ENCODE data around the gene MLXIP.

Gene MLXIP

GRCh38 chr12:122128481-122128880 lies 49.9 kb downstream of the MLXIP start:
- DNase-seq: no peak

DNA sequence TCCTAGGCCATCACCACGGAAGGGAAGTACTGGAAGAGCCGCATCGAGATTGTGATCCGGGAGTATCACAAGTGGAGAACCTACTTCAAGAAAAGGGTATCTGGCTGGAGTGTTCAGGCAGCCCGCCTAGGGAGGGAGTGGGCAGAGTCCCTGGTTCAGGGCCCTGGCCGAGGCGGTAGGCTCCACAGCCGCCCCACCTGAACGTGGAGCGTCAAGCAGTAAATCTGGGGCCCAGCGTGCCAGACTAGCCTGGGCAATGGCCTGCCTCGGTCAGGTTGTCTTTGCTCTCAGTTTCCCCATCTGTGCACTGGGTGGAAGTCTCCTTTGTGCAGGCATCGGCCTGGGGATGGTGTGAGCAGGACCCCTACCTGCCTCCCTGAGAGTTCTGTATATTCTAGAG lies 50.6 kb downstream of the MLXIP start:
- DNase-seq: no peak

- no peak for DNase-seq
Measured at GRCh38 chr12:122130150-122130549, 51.6 kb downstream of the MLXIP start.

GRCh38 chr12:122133192-122133950 lies 54.8 kb downstream of the MLXIP start:
- no peak for DNase-seq

GRCh38 chr12:122135437-122136031 lies 57.0 kb downstream of the MLXIP start:
- no peak for DNase-seq

GRCh38 chr12:122137229-122137628 lies 58.7 kb downstream of the MLXIP start:
- DNase-seq: no peak

DNA sequence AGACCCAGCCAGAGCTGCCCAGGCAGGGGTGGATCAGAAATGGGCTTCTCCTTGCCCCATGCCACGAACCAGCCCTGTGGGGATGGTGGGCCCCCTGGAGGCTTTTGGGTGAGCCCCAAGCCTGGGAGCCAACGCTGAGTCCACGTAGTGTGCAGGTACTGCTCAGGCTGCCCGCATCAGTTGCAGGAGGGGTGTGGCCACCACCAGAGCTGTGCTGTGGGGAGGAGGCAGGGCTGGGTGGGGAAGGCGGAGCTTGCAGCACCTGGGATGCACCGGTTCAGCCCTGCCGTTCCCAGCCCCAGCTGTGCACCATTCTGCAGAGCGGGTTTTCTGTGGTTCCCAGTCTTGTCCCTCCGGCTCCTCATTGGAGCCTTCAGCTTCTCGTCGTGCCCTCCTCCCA lies 59.1 kb downstream of the MLXIP start:
- DNase-seq: no peak

- no peak for DNase-seq
Measured at GRCh38 chr12:122138181-122138580, 59.6 kb downstream of the MLXIP start.

- DNase-seq: no peak
Measured at GRCh38 chr12:122138616-122139015, 60.1 kb downstream of the MLXIP start.

- no peak for DNase-seq
Measured at GRCh38 chr12:122139266-122139665, 60.7 kb downstream of the MLXIP start.

- DNase-seq: no peak
Measured at GRCh38 chr12:122139941-122140340, 61.4 kb downstream of the MLXIP start.

DNA sequence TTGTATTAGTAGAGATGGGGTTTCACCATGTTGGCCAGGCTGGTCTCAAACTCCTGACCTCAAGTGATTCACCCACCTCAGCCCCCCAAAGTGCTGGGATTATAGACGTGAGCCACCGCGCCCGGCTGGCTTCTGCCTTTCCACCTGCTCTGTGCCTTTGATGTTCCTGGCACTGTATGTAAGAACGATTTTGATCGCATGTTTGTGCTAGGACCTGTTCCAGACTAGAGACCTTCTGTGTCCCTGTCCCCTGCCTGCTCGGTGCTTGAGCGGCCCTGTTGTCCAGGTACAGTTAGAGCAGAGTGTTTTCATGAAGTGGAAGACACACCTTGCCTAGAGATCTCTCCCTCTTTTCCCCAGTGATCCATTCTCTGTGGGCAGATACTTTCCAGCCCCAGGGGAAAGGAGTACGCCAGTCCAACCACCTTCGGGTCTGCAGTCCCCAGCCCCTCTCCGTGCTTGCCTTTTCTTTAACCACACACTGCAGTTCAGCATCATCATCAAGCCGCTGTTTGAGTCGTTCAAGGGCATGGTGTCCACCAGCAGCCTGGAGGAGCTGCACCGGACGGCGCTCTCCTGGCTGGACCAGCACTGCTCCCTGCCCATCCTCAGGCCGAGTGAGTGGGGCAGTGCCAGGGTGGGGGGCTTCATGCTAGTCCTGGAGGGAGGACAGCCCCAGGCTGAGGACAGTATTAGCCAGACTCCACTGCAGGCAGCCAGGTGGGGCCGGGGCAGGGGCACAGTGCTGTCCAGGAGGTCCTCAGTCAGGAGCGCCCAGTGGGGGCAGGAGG lies 62.1 kb downstream of the MLXIP start:
- DNase-seq: no peak

DNA sequence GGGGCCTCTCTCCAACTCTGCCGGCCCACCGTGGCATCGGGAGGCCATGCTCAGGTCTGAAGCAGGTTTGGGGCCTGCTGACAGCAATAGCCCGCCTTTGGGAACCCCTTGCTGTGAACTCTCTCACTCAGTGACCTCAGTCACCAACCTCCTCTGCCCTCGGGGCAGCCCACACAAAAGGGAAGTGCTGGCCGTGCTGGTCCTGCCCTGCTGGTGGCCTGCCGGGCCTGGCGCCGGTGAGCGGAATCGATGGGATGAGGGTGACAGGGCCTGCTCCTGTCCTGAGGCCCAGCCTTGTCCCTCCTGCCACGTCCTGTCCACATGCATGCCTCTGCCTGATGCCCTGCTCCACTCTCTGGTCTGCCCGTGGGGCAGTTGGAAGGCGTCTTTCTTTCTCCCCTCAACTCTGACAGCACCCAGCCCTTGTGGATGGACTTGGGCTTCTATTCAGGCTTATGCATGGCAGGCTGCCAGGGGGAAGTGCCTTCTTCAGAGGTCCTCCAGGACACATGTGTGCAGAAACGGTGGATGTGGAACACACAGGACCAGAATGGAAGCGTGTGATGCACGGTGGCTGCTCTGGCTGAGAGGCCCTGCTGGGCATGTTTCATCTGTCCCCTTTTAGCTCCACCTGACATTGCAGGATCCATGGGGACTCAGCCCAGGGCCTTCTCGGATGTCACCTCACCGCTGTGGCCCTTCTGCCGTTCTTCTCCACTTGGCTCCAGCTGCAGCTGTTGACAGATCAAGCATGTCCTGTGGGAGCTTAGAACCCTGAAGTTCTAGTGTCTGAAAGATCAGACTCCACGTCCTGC lies 63.6 kb downstream of the MLXIP start:
- DNase-seq: no peak

DNA sequence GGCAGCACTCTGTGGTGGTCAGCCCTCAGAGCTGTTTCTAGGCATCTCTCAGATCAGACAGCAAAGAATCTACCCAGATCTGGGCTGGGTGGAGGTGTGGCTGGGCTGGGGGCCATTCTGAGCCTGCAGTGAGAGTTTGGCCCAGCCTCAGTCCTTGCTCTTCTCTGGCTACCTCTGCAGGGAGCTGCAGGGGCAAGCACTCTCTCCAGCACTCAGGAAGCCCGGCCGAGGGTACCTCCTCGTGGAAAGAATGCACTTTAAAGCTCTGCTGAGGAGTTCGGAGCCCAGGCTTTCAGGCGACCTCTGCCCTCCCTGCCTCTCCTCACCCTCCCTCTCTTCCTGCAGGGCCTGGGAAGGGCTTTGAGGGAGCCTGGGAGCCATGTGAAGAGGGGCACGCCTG lies 64.3 kb downstream of the MLXIP start:
- no peak for DNase-seq

DNA sequence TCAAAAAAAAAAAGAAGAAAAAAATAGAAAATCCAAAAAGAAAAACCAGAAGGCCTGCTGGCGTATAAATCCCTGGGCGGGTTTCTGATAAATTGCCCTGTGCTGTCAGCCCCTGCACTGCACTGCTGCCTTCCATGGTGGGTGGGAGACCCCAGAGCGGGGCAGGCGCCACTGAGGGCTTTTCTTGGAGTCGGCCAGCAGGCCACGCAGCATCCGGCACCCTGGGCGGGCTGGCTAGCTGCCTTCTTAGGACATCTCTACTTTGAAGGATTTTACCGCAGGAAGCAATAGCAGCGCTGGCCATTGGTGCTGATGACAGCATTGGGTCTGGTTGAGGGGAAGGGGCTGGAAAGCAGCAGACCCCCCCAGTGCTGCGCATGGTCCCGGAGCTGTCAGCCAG lies 66.3 kb downstream of the MLXIP start:
- DNase-seq: no peak

GRCh38 chr12:122145505-122146330 lies 67.2 kb downstream of the MLXIP start:
- DNase-seq: no peak

DNA sequence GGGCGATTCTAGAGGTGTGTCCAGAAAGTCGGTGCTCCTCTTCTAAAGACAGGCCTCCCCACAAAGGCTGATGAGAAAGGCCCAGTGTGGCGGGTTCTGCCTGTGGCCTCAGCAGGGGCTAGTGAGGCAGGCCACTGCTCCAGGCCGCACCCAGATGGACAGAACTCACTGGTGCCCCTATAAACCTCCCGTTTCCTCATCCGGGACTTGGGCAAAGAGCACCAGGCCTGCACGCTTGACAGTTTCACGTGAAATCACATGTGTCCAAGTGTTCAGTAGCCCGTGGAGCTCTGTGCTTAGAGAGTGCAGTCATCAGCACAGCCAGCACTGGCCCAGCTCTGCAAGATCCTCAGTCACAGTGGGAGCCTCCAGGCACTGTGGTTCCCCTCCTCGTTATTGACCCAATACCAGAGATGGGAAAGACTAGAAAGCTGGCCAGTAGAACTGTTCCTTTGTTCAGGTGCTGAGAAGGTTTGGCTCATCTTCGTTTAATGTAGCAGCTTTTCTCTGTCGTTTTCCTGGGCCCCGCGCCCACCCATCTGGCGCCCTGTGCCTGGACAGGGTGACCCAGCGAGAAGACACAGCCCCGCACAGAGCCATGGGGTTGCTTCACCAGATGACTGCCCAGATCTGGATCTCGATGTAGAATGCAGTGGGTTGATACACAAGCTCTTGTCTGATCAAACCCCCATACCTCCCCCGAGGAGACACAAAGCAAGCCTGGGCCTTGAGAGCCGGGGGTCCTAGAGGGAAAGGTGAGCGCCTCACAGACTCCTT lies 69.1 kb downstream of the MLXIP start:
- no peak for DNase-seq

- DNase-seq: no peak
Measured at GRCh38 chr12:122148657-122149056, 70.1 kb downstream of the MLXIP start.

- DNase-seq: no peak
Measured at GRCh38 chr12:122150127-122150681, 71.6 kb downstream of the MLXIP start.

DNA sequence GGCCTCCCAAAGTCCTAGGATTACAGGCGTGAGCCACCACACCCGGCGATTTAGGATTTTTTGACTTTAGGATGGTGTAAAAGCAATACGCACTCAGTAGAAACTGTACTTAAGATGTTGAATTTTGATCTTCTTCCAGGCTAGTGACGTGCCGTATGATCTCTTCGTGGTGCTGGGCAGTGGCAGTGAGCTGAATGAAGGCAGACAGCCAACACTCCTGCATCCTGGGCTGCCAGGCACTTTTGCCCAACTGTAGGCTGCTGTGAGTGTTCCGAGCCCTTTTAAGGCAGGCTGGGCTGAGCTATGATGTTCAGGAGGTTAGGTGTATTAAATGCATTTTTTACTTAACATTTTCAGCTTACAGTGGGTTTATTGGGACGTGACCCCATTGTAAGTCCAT lies 74.2 kb downstream of the MLXIP start:
- no peak for DNase-seq

DNA sequence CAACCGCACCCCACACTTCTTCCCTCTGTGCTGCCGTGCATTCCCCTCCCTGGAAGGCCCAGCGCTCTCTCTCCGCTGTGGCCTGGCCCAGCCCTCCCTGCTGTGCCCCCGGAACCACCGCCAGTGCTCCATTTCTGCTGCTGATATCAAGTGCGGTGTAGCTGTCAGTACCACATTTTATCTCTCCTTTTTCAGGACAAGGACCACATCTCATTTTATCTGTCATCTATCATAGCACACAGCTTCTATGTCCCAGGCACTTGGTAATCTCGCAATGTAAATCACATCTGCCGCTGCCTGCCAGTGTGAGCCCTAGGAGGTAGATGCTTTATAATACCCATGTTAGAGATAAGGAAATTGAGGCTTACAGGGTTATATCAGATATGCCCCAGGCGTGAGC lies 77.1 kb downstream of the MLXIP start:
- DNase-seq: no peak
